GM13976 (cell line): ENCODE measurements around the gene SLC6A6.
"Not testable (repeated sequence)": the region's sequence is repeated elsewhere in the genome, so short reads cannot be mapped to it uniquely, and the experiment has no call there.

ENCODE experiments used
- DNase-seq: peaks from one replicate; pipeline ENCODE4 v3.0.0; 2012; ENCODE audit warnings: low spot score
- CTCF ChIP-seq: IDR thresholded peaks from 2 replicates; pipeline ENCODE4 v1.5.1; 2012; ENCODE audit warnings: borderline replicate concordance, mild to moderate bottlenecking; ENCODE audit not compliant: insufficient read depth; ENCODE audit errors: extremely low read depth, missing control alignments, control extremely low read depth
- in situ Hi-C: fragments of 300-500 bp; cut with MboI; formaldehyde crosslinking; loops from one replicate; pipeline ENCODE4 v1.12.0; 2022; ENCODE audit warnings: low sequenced_read_pairs, mixed read lengths, inconsistent platforms; ENCODE audit not compliant: unreplicated experiment

SLC6A6 gene

GRCh38 chr3:14434126-14434497, 31.7 kb downstream of the SLC6A6 start:
- DNase-seq, result no peak
- no peak for TF ChIP-seq CTCF
- in situ Hi-C loops, result no loop called here

GRCh38 chr3:14434498-14435151, 32.2 kb downstream of the SLC6A6 start:
- no peak for TF ChIP-seq CTCF
- DNase-seq, result no peak
- in situ Hi-C loops, result no loop called here

- DNase-seq, result no peak
- in situ Hi-C loops, result no loop called here
Measured at GRCh38 chr3:14435175-14436014, 33.0 kb downstream of the SLC6A6 start.

GRCh38 chr3:14436954-14437281, 34.5 kb downstream of the SLC6A6 start:
- in situ Hi-C loops, result no loop called here
- no peak for DNase-seq
- no peak for TF ChIP-seq CTCF

More at GRCh38 chr3:14435175-14436014, 33.0 kb downstream of the SLC6A6 start:
- no peak for TF ChIP-seq CTCF

- in situ Hi-C loops, DNase-seq: not testable (repeated sequence)
Measured at GRCh38 chr3:14437705-14438104, 35.3 kb downstream of the SLC6A6 start.

GRCh38 chr3:14438262-14438661, 35.9 kb downstream of the SLC6A6 start:
- no peak for DNase-seq
- TF ChIP-seq CTCF, result no peak
- in situ Hi-C loops, result no loop called here

- in situ Hi-C loops, result no loop called here
- no peak for DNase-seq
- TF ChIP-seq CTCF, result no peak
Measured at GRCh38 chr3:14438929-14439328, 36.5 kb downstream of the SLC6A6 start.
